B cell (primary cell): ENCODE measurements around the gene TOP3B. TPM values are rescaled to one million over a fixed set of nuclear protein-coding genes. Genes with fewer than 3 reads are reported as not detected.

ENCODE experiments used
- ATAC-seq: fragments of 200-7000 bp; cut with Tn5 transposase; one replicate; pipeline ENCODE4 v1.10.0; 2021; ENCODE audit warnings: low read depth, mild to moderate bottlenecking, moderate number of reproducible peaks, moderate library complexity
- CTCF ChIA-PET: fragments of 350-600 bp; sonication (Branson Sonifier 250); formaldehyde crosslinking; loops from one replicate; lab custom pipeline; 2021; ENCODE audit warnings: antibody characterized with exemption, inconsistent platforms; lab: Charles Lee
- POLR2A ChIA-PET: fragments of 350-600 bp; sonication (Branson Sonifier 250); formaldehyde crosslinking; loops from one replicate; lab custom pipeline; 2021; ENCODE audit warnings: antibody characterized with exemption; lab: Charles Lee
- DNase-seq: peaks from one replicate; pipeline ENCODE4 v3.0.0; 2013
- H2AFZ ChIP-seq: 2 replicates; pipeline ENCODE4 v1.6.1; 2012; ENCODE audit warnings: mild to moderate bottlenecking, low read depth, low read length; ENCODE audit not compliant: insufficient read depth, poor library complexity, severe bottlenecking
- H3K27ac ChIP-seq, 2 donors: 1 replicate in 1 of 2; 2 replicates in 1 of 2; pipeline ENCODE4 v1.5.1; 2012 to 2013; ENCODE audit warnings: low read length in 2 of 2, mild to moderate bottlenecking in 2 of 2, moderate library complexity in 1 of 2
- H3K27me3 ChIP-seq, 4 experiments: fragments of 200-600 bp in 1 of 4; sonication (generic) in 1 of 4; replicated peaks in 1 of 4; 1 replicate in 2 of 4; 2 replicates in 2 of 4; pipeline versions ENCODE4 v1.6.1 to v1.7.0; 2013 to 2016; ENCODE audit warnings: low read length in 3 of 4, mild to moderate bottlenecking in 2 of 4, mixed read lengths in 1 of 4, moderate library complexity in 1 of 4; ENCODE audit not compliant: insufficient read depth in 4 of 4, control insufficient read depth in 3 of 4; ENCODE audit errors: control extremely low read depth in 1 of 4
- H3K36me3 ChIP-seq, 2 experiments: replicated peaks in 1 of 2; 1 replicate in 1 of 2; 2 replicates in 1 of 2; pipeline versions ENCODE4 v1.6.1 to v1.7.1; 2013; ENCODE audit warnings: low read length in 1 of 2; ENCODE audit not compliant: insufficient read depth in 2 of 2, control insufficient read depth in 1 of 2; ENCODE audit errors: control extremely low read depth in 1 of 2, extremely low read depth in 1 of 2
- H3K4me1 ChIP-seq, 2 donors: fragments of 200-600 bp in 1 of 2; sonication (generic) in 1 of 2; 1 replicate in 1 of 2; 2 replicates in 1 of 2; pipeline versions ENCODE4 v1.5.1 to v1.6.1; 2013 to 2017; ENCODE audit warnings: low read length in 2 of 2; ENCODE audit not compliant: control insufficient read depth in 2 of 2, insufficient read depth in 2 of 2
- H3K4me2 ChIP-seq: replicated peaks from 2 replicates; pipeline ENCODE3; 2012; ENCODE audit warnings: mild to moderate bottlenecking, low read depth, low read length; ENCODE audit not compliant: poor library complexity, severe bottlenecking
- H3K4me3 ChIP-seq, 5 experiments: fragments of 200-600 bp in 1 of 5; sonication (generic) in 1 of 5; 1 replicate in 3 of 5; 2 replicates in 2 of 5; pipeline versions ENCODE4 v1.5.1 to v1.7.0; 2011 to 2016; ENCODE audit warnings: low read length in 4 of 5, mild to moderate bottlenecking in 4 of 5, low read depth in 2 of 5, control low read depth in 1 of 5, moderate library complexity in 1 of 5; ENCODE audit not compliant: insufficient read depth in 1 of 5; ENCODE audit errors: control extremely low read depth in 1 of 5, extremely low read depth in 1 of 5
- H3K79me2 ChIP-seq: fragments of 200-600 bp; sonication (generic); one replicate; pipeline ENCODE4 v1.6.0; 2016; ENCODE audit warnings: low read length; ENCODE audit not compliant: control insufficient read depth, insufficient read depth
- H3K9ac ChIP-seq: fragments of 200-600 bp; sonication (generic); 2 replicates; pipeline ENCODE4 v1.6.1; 2017; ENCODE audit warnings: mild to moderate bottlenecking, low read length, moderate library complexity
- H3K9me3 ChIP-seq, 3 donors: one replicate each; pipeline versions ENCODE4 v1.6.1 to v1.7.1; 2013; ENCODE audit warnings: low read length in 2 of 3; ENCODE audit not compliant: control insufficient read depth in 2 of 3, insufficient read depth in 1 of 3; ENCODE audit errors: control extremely low read depth in 1 of 3
- H4K20me1 ChIP-seq: 2 replicates; pipeline ENCODE4 v1.6.0; 2012; ENCODE audit warnings: mild to moderate bottlenecking, low read length; ENCODE audit not compliant: insufficient read depth, control insufficient read depth, poor library complexity, severe bottlenecking
- H3K27ac Mint-ChIP-seq: one replicate; pipeline ENCODE4 v1.8.0; 2021; ENCODE audit warnings: mixed read lengths
- H3K27me3 Mint-ChIP-seq: one replicate; pipeline ENCODE4 v1.8.0; 2021; ENCODE audit warnings: mixed read lengths
- H3K4me1 Mint-ChIP-seq: one replicate; pipeline ENCODE4 v1.8.0; 2021; ENCODE audit warnings: mixed read lengths
- H3K4me3 Mint-ChIP-seq: one replicate; pipeline ENCODE4 v1.8.0; 2021; ENCODE audit warnings: mixed read lengths
- H3K9me3 Mint-ChIP-seq: one replicate; pipeline ENCODE4 v1.8.0; 2022; ENCODE audit warnings: mixed read lengths; ENCODE audit not compliant: insufficient read depth
- EZH2 ChIP-seq: IDR thresholded peaks from 2 replicates; pipeline ENCODE4 v1.6.1; 2012; ENCODE audit warnings: borderline replicate concordance, low read depth, mild to moderate bottlenecking, moderate library complexity, low read length; ENCODE audit not compliant: insufficient read depth, poor library complexity, severe bottlenecking
- WGBS: methylation state at CpG from one replicate; pipeline ENCODE4 v1.1.5; 2013; ENCODE audit warnings: missing lambda C conversion rate; ENCODE audit not compliant: insufficient coverage; 5-methylcytosine and 5-hydroxymethylcytosine counted together
- intact Hi-C: fragments of 100-400 bp; cut with micrococcal nuclease; formaldehyde crosslinking; loops from one replicate; pipeline ENCODE4 v1.10.0; 2022
- polyA plus RNA-seq: library from polyadenylated mRNA; depleted of rRNA; stranded (reverse); fragments of >200 nt; gene quantifications from 2 replicates; pipeline ENCODE4 v1.2.3, GENCODE V29; 2012
- total RNA-seq, 2 donors: library from RNA; stranded (reverse); fragments of 120-200 nt in 1 of 2; gene quantifications; 1 replicate in 1 of 2; 2 replicates in 1 of 2; pipeline versions ENCODE4 v1.2.3 to v1.2.4, GENCODE V29; 2013 to 2022
- TF ChIP-seq, protein P1 (sequence below): fragments of 200-600 bp; IDR thresholded peaks from one replicate; pipeline ENCODE4 v1.8.0; 2022; ENCODE audit warnings: antibody characterized with exemption, mild to moderate bottlenecking

TOP3B gene
- total and polyA plus RNA-seq, 2 donors (not counting 1 experiment from before 2014, with no cell fraction given): 77.1 to 105 TPM

DNA sequence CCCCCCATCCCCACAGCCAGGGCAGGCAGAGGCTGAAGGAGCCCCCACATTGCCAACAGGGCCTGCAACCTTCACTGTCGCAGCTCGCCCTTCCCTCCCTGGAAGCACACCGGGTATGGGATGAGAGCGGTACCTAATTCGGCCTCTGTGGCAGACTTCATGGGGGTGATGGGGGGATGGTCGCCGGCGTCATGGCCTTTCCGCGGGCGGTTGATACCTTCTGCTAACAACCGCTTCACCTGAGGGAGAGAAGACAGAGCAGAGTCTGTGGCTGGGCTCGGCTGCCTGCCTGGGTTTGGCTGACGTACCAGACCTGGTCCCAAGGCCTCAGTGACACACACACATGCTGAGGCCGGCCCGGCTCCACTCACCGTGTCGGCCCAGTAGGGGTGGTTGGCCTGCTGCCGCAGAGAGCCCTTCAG, 18.8 kb downstream of the TOP3B start:
- WGBS: 98% methylated on average over 18 of the region's 19 CpGs
- no peaks in the 10 kb centered on the region for H3K27me3 Mint-ChIP-seq
- Histone ChIP-seq H3K27me3 (no peaks in the 10 kb centered on the region), H3K9me3 (no peaks in the 10 kb centered on the region), H4K20me1 (no peaks in the 10 kb centered on the region), H2AFZ (no peak overlapping the region), H3K4me3 (no peak overlapping the region), H3K4me2 (no peak overlapping the region), H3K4me1 (no peaks in the 10 kb centered on the region), H3K36me3 (peaks cover 0 to 86% of the 10 kb centered on the region in 2 experiments), H3K27ac (no peak overlapping the region), H3K79me2 (no peaks in the 10 kb centered on the region), H3K9ac (no peak overlapping the region)
- no peaks in the 10 kb centered on the region for H3K9me3 Mint-ChIP-seq
- ATAC-seq (no peak), DNase-seq (no peak)
- intact Hi-C loops: no loop called here
- POLR2A ChIA-PET: no interaction called here
- CTCF ChIA-PET: no interaction called here
- H3K4me1 Mint-ChIP-seq: no peaks in the 10 kb centered on the region
- H3K4me3 Mint-ChIP-seq: no peak overlapping the region
- TF ChIP-seq, protein P1, sequence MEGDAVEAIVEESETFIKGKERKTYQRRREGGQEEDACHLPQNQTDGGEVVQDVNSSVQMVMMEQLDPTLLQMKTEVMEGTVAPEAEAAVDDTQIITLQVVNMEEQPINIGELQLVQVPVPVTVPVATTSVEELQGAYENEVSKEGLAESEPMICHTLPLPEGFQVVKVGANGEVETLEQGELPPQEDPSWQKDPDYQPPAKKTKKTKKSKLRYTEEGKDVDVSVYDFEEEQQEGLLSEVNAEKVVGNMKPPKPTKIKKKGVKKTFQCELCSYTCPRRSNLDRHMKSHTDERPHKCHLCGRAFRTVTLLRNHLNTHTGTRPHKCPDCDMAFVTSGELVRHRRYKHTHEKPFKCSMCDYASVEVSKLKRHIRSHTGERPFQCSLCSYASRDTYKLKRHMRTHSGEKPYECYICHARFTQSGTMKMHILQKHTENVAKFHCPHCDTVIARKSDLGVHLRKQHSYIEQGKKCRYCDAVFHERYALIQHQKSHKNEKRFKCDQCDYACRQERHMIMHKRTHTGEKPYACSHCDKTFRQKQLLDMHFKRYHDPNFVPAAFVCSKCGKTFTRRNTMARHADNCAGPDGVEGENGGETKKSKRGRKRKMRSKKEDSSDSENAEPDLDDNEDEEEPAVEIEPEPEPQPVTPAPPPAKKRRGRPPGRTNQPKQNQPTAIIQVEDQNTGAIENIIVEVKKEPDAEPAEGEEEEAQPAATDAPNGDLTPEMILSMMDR: no peak
- TF ChIP-seq EZH2: no peak
- H3K27ac Mint-ChIP-seq: no peak overlapping the region

DNA sequence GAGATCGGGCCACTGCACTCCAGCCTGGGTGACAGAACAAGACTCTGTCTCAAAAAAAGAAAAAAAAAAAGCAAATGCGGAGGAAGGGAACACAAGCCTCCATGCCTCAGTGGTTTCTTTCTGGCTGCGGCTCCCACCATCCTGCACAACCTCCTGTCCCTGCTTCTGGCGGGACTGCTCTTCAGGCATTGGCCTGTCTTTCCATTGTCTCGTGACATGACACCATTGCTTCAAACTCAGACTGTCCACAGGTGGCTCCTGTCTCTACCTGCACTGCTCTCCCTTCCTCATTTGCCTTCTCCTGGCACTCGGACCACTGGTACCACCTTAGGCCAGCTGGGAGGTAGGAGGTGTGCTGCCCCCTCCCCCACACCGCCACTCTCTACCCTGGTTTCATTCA, 19.3 kb downstream of the TOP3B start:
- Histone ChIP-seq H3K9me3 (no peaks in the 10 kb centered on the region), H3K4me3 (no peak overlapping the region), H4K20me1 (no peaks in the 10 kb centered on the region), H3K4me2 (no peak overlapping the region), H3K27me3 (no peaks in the 10 kb centered on the region), H3K79me2 (no peaks in the 10 kb centered on the region), H3K36me3 (peaks cover 0 to 82% of the 10 kb centered on the region in 2 experiments), H2AFZ (no peak overlapping the region), H3K27ac (no peak overlapping the region), H3K9ac (no peak overlapping the region), H3K4me1 (no peaks in the 10 kb centered on the region)
- Mint-ChIP-seq H3K4me3 (no peak overlapping the region), H3K27me3 (no peaks in the 10 kb centered on the region), H3K9me3 (no peaks in the 10 kb centered on the region), H3K27ac (no peak overlapping the region), H3K4me1 (no peaks in the 10 kb centered on the region)
- TF ChIP-seq EZH2: no peak
- TF ChIP-seq, protein P1: no peak
- DNase-seq: no peak
- 92% methylated on average over 6 of the region's 7 CpGs for WGBS
- ChIA-PET CTCF (no interaction called here), POLR2A (no interaction called here)
- intact Hi-C loops: no loop called here
- ATAC-seq: no peak
